Activated B cell treated with CpG ODN at 0.5 μM for 24 hours (primary cell): ENCODE measurements around the gene LATS2. TPM values are rescaled to one million over a fixed set of nuclear protein-coding genes. Genes with fewer than 3 reads are reported as not detected.

Experiments used
- ATAC-seq: fragments of 200-7000 bp; cut with Tn5 transposase; one replicate; pipeline ENCODE4 v1.10.0; 2021; ENCODE audit warnings: low read depth, mild to moderate bottlenecking, moderate library complexity
- CTCF ChIA-PET: fragments of 350-600 bp; sonication (Branson Sonifier 250); formaldehyde crosslinking; loops from one replicate; lab custom pipeline; 2021; ENCODE audit warnings: antibody characterized with exemption; lab: Charles Lee
- POLR2A ChIA-PET: fragments of 350-600 bp; sonication (Branson Sonifier 250); formaldehyde crosslinking; loops from one replicate; lab custom pipeline; 2021; ENCODE audit warnings: antibody characterized with exemption; lab: Charles Lee
- DNase-seq: peaks from one replicate; pipeline ENCODE4 v3.0.0; 2022
- H3K27ac Mint-ChIP-seq: one replicate; pipeline ENCODE4 v1.8.0; 2020; ENCODE audit warnings: mixed read lengths
- H3K27me3 Mint-ChIP-seq: one replicate; pipeline ENCODE4 v1.8.0; 2021; ENCODE audit warnings: mixed read lengths
- H3K36me3 Mint-ChIP-seq: one replicate; pipeline ENCODE4 v1.8.0; 2021; ENCODE audit warnings: low read depth, mixed read lengths
- H3K4me1 Mint-ChIP-seq: one replicate; pipeline ENCODE4 v1.8.0; 2021; ENCODE audit warnings: mixed read lengths
- H3K4me3 Mint-ChIP-seq: one replicate; pipeline ENCODE4 v1.8.0; 2020; ENCODE audit warnings: mild to moderate bottlenecking, mixed read lengths
- H3K9me3 Mint-ChIP-seq: one replicate; pipeline ENCODE4 v1.8.0; 2020; ENCODE audit warnings: mixed read lengths
- CTCF ChIP-seq: fragments of 200-600 bp; IDR thresholded peaks from one replicate; pipeline ENCODE4 v1.8.0; 2022; ENCODE audit warnings: antibody characterized with exemption, mild to moderate bottlenecking
- intact Hi-C: fragments of 100-400 bp; cut with micrococcal nuclease; formaldehyde crosslinking; loops from one replicate; pipeline ENCODE4 v1.15.1; 2024
- total RNA-seq: library from RNA; stranded (reverse); gene quantifications from 2 replicates; pipeline ENCODE4 v1.2.3, GENCODE V29; 2022

The LATS2 gene
- total RNA-seq, 1 donor from 2014 or later: 1.7 TPM

- H3K36me3 Mint-ChIP-seq: no peaks in the 10 kb centered on the region
- no peak for DNase-seq
- ChIA-PET CTCF (interaction anchor here (0.5 kb wide), 1 partner anchor 9 kb away, joined by 4 read pairs; no protein-coding TSS in a partner anchor), POLR2A (interaction anchor here (0.6 kb wide), 1 partner anchor 196 kb away, joined by 3 read pairs; no protein-coding TSS in a partner anchor)
- H3K4me1 Mint-ChIP-seq: no peaks in the 10 kb centered on the region
- no peaks in the 10 kb centered on the region for H3K9me3 Mint-ChIP-seq
- no peak overlapping the region for H3K27ac Mint-ChIP-seq
- H3K4me3 Mint-ChIP-seq: no peak overlapping the region
- TF ChIP-seq CTCF: no peak
- intact Hi-C loops: no loop called here
- H3K27me3 Mint-ChIP-seq: peaks cover 6% of the 10 kb centered on the region
- no peak for ATAC-seq
These were observed 40.6 kb upstream of the LATS2 start for GRCh38 chr13:21101865-21102576.

GRCh38 chr13:21100994-21101757 is 39.8 kb upstream of the LATS2 start:
- Mint-ChIP-seq H3K4me3 (no peak overlapping the region), H3K4me1 (no peaks in the 10 kb centered on the region), H3K36me3 (no peaks in the 10 kb centered on the region), H3K27ac (no peak overlapping the region), H3K9me3 (no peaks in the 10 kb centered on the region), H3K27me3 (peaks cover 6% of the 10 kb centered on the region)
- intact Hi-C loops: no loop called here
- CTCF ChIA-PET: interaction anchor here (0.5 kb wide), 1 partner anchor 10 kb away, joined by 4 read pairs; no protein-coding TSS in a partner anchor
- no peak for DNase-seq
- POLR2A ChIA-PET: interaction anchor here (0.6 kb wide), 1 partner anchor 197 kb away, joined by 3 read pairs; no protein-coding TSS in a partner anchor
- no peak for ATAC-seq
- no peak for TF ChIP-seq CTCF

GRCh38 chr13:21100211-21100610 is 38.8 kb upstream of the LATS2 start:
- Mint-ChIP-seq H3K9me3 (no peaks in the 10 kb centered on the region), H3K4me1 (no peaks in the 10 kb centered on the region), H3K36me3 (no peaks in the 10 kb centered on the region), H3K4me3 (no peak overlapping the region), H3K27me3 (peaks cover 6% of the 10 kb centered on the region), H3K27ac (no peak overlapping the region)
- ATAC-seq (no peak), DNase-seq (no peak)
- intact Hi-C loops: no loop called here
- POLR2A ChIA-PET: no interaction called here
- CTCF ChIA-PET: no interaction called here
- TF ChIP-seq CTCF: no peak

GRCh38 chr13:21095311-21095710 is 33.9 kb upstream of the LATS2 start:
- intact Hi-C loops: no loop called here
- CTCF ChIA-PET: no interaction called here

More at GRCh38 chr13:21095311-21095710, 33.9 kb upstream of the LATS2 start:
- ATAC-seq (no peak), DNase-seq (no peak)
- no peak overlapping the region for H3K27ac Mint-ChIP-seq
- H3K4me1 Mint-ChIP-seq: no peaks in the 10 kb centered on the region
- POLR2A ChIA-PET: no interaction called here
- H3K36me3 Mint-ChIP-seq: no peaks in the 10 kb centered on the region
- H3K4me3 Mint-ChIP-seq: no peak overlapping the region
- no peaks in the 10 kb centered on the region for H3K9me3 Mint-ChIP-seq
- peaks cover 2% of the 10 kb centered on the region for H3K27me3 Mint-ChIP-seq
- TF ChIP-seq CTCF: no peak
